Large intestine (tissue), 3 donors: ENCODE measurements around the gene MAP4K3. TPM values are rescaled to one million over a fixed set of nuclear protein-coding genes. Genes with fewer than 3 reads are reported as not detected.
A peak's percentile ranks its signal among the peaks of the same experiment; 100 is the strongest.
"Not testable (repeated sequence)": the region's sequence is repeated elsewhere in the genome, so short reads cannot be mapped to it uniquely, and the experiment has no call there.

ENCODE experiments used
- DNase-seq, 2 donors: peaks; one replicate each; pipeline versions ENCODE4 v3.0.0 to v3.0.0-alpha.2; 2013
- H3K27ac ChIP-seq: one replicate; pipeline ENCODE4 v1.5.1; 2013; ENCODE audit warnings: low read length
- H3K27me3 ChIP-seq: 2 replicates; pipeline ENCODE4 v1.6.1; 2013; ENCODE audit warnings: low read length; ENCODE audit not compliant: control insufficient read depth, insufficient read depth
- H3K36me3 ChIP-seq: 2 replicates; pipeline ENCODE4 v1.6.1; 2013; ENCODE audit warnings: low read length; ENCODE audit not compliant: control insufficient read depth, insufficient read depth
- H3K4me1 ChIP-seq: one replicate; pipeline ENCODE4 v1.6.1; 2013; ENCODE audit warnings: low read length; ENCODE audit not compliant: control insufficient read depth, insufficient read depth
- H3K4me3 ChIP-seq: one replicate; pipeline ENCODE4 v1.5.1; 2013; ENCODE audit warnings: low read length
- H3K9me3 ChIP-seq: one replicate; pipeline ENCODE4 v1.6.1; 2013; ENCODE audit warnings: mild to moderate bottlenecking, low read depth, low read length, moderate library complexity; ENCODE audit not compliant: control insufficient read depth
- WGBS: methylation state at CpG from one replicate; pipeline ENCODE4 v1.1.5; 2013; ENCODE audit warnings: low lambda C conversion rate; ENCODE audit not compliant: insufficient coverage; 5-methylcytosine and 5-hydroxymethylcytosine counted together
- polyA plus RNA-seq: library from polyadenylated mRNA; unstranded; fragments of 120-200 nt; gene quantifications from one replicate; pipeline ENCODE4 v1.2.1, GENCODE V29; 2013

MAP4K3 gene
- polyA plus RNA-seq, 1 donor, result 31.4 TPM

- not testable (repeated sequence) for DNase-seq, H3K27me3 ChIP-seq, H3K4me3 ChIP-seq, H3K27ac ChIP-seq, H3K4me1 ChIP-seq, H3K36me3 ChIP-seq
- WGBS, result 100% methylated on average over 2 of the region's 31 CpGs
- H3K9me3 ChIP-seq, result peaks cover 11% of the 10 kb centered on the region
Observed at GRCh38 chr2:39244963-39245625, 192.0 kb downstream of the MAP4K3 start.

GRCh38 chr2:39244241-39244862, 192.7 kb downstream of the MAP4K3 start:
- H3K27me3 ChIP-seq, H3K27ac ChIP-seq, DNase-seq, H3K36me3 ChIP-seq, H3K4me3 ChIP-seq, H3K4me1 ChIP-seq: not testable (repeated sequence)
- peaks cover 11% of the 10 kb centered on the region for H3K9me3 ChIP-seq
- no CpG with 5 or more reads among the region's 39 CpGs for WGBS

GRCh38 chr2:39243469-39244123, 193.5 kb downstream of the MAP4K3 start, which contains the start of gene CDKL4:
Gene CDKL4 (minus strand): TSS chr2:39243970.
- H3K27me3 ChIP-seq, result no peaks in the 10 kb centered on the region
- peaks cover under 1% of the 10 kb centered on the region for H3K36me3 ChIP-seq
- WGBS, result no CpG with 5 or more reads among the region's 58 CpGs
- H3K4me3 ChIP-seq, result peak within 1 kb of the TSS; percentile 32
- H3K4me1 ChIP-seq, result no peaks in the 10 kb centered on the region
- no peak for DNase-seq
- H3K27ac ChIP-seq, result no peak within 1 kb of the TSS
- peaks cover 11% of the 10 kb centered on the region for H3K9me3 ChIP-seq

- Histone ChIP-seq H3K27ac (no peak overlapping the region), H3K36me3 (no peaks in the 10 kb centered on the region), H3K9me3 (peaks cover 11% of the 10 kb centered on the region), H3K4me1 (no peaks in the 10 kb centered on the region), H3K4me3 (no peak overlapping the region), H3K27me3 (no peaks in the 10 kb centered on the region)
- no peak for DNase-seq
- 81% methylated on average over 2 of the region's 4 CpGs for WGBS
Observed at GRCh38 chr2:39241588-39241987, 195.5 kb downstream of the MAP4K3 start.

GRCh38 chr2:39240758-39241157, 196.3 kb downstream of the MAP4K3 start:
- H3K9me3 ChIP-seq, result peaks cover 14% of the 10 kb centered on the region
- WGBS, result 100% methylated on average over 3 of the region's 6 CpGs
- no peaks in the 10 kb centered on the region for H3K27me3 ChIP-seq
- DNase-seq, result no peak
- H3K4me3 ChIP-seq, result no peak overlapping the region
- no peaks in the 10 kb centered on the region for H3K4me1 ChIP-seq
- no peak overlapping the region for H3K27ac ChIP-seq
- no peaks in the 10 kb centered on the region for H3K36me3 ChIP-seq

- no peaks in the 10 kb centered on the region for H3K36me3 ChIP-seq
- H3K4me3 ChIP-seq, result no peak overlapping the region
- H3K4me1 ChIP-seq, result no peaks in the 10 kb centered on the region
- H3K27ac ChIP-seq, result no peak overlapping the region
- no CpG with 5 or more reads among the region's 1 CpG for WGBS
- peak in 1 of 2 donors; percentile 15 for DNase-seq
- H3K9me3 ChIP-seq, result peaks cover 3% of the 10 kb centered on the region
- H3K27me3 ChIP-seq, result no peaks in the 10 kb centered on the region
Observed at GRCh38 chr2:39234754-39235153, 202.3 kb downstream of the MAP4K3 start.

GRCh38 chr2:39232141-39232540, 204.9 kb downstream of the MAP4K3 start:
- H3K36me3 ChIP-seq, result no peaks in the 10 kb centered on the region

GRCh38 chr2:39228413-39229209, 208.5 kb downstream of the MAP4K3 start:
- 29% methylated on average over 9 of the region's 19 CpGs for WGBS
- H3K4me3 ChIP-seq, result peak overlapping the region; percentile 35
- peak in 1 of 2 donors; percentile 33 for DNase-seq

More at GRCh38 chr2:39232141-39232540, 204.9 kb downstream of the MAP4K3 start:
- Histone ChIP-seq H3K4me1 (peaks cover 9% of the 10 kb centered on the region), H3K9me3 (peaks cover 3% of the 10 kb centered on the region), H3K4me3 (no peak overlapping the region), H3K27me3 (no peaks in the 10 kb centered on the region), H3K27ac (no peak overlapping the region)
- DNase-seq, result no peak

GRCh38 chr2:39227628-39228412, 209.3 kb downstream of the MAP4K3 start:
- DNase-seq, result peak; percentile 66 to 73
- Histone ChIP-seq H3K27me3 (no peaks in the 10 kb centered on the region), H3K36me3 (no peaks in the 10 kb centered on the region), H3K27ac (no peak overlapping the region), H3K9me3 (no peaks in the 10 kb centered on the region), H3K4me1 (peaks cover 9% of the 10 kb centered on the region), H3K4me3 (peak overlapping the region; percentile 35)
- WGBS, result 60% methylated on average over 2 of the region's 9 CpGs

More at GRCh38 chr2:39228413-39229209, 208.5 kb downstream of the MAP4K3 start:
- H3K27ac ChIP-seq, result no peak overlapping the region
- peaks cover 9% of the 10 kb centered on the region for H3K4me1 ChIP-seq
- H3K36me3 ChIP-seq, result no peaks in the 10 kb centered on the region
- H3K9me3 ChIP-seq, result no peaks in the 10 kb centered on the region
- H3K27me3 ChIP-seq, result no peaks in the 10 kb centered on the region
